Naive thymus-derived CD4-positive, alpha-beta T cell (primary cell): ENCODE measurements around the gene CSRP2. TPM values are rescaled to one million over a fixed set of nuclear protein-coding genes. Genes with fewer than 3 reads are reported as not detected.

Experiments used
- ATAC-seq: fragments of 150-1000 bp; cut with Tn5 transposase; 2 replicates; pipeline ENCODE4 v1.10.0; 2021; ENCODE audit warnings: mild to moderate bottlenecking, moderate library complexity
- CTCF ChIA-PET: fragments of 350-600 bp; sonication (Branson Sonifier 250); formaldehyde crosslinking; loops from one replicate; lab custom pipeline; 2021; ENCODE audit warnings: antibody characterized with exemption; lab: Charles Lee
- POLR2A ChIA-PET: fragments of 350-600 bp; sonication (Branson Sonifier 250); formaldehyde crosslinking; loops from one replicate; lab custom pipeline; 2021; ENCODE audit warnings: antibody characterized with exemption, inconsistent platforms; lab: Charles Lee
- DNase-seq, 9 donors: peaks; one replicate each; pipeline versions ENCODE4 v3.0.0 to v3.0.0-alpha.2; 2020 to 2022; ENCODE audit warnings: mixed read lengths in 1 of 9
- H3K27ac ChIP-seq: one replicate; pipeline ENCODE4 v1.7.0; 2013; ENCODE audit warnings: mild to moderate bottlenecking, low read depth, low read length, moderate library complexity
- H3K27me3 ChIP-seq, 2 donors: one replicate each; pipeline ENCODE4 v1.7.0; 2013; ENCODE audit warnings: low read length in 2 of 2, mild to moderate bottlenecking in 2 of 2, moderate library complexity in 2 of 2; ENCODE audit not compliant: control insufficient read depth in 2 of 2, insufficient read depth in 2 of 2
- H3K36me3 ChIP-seq, 3 experiments: 1 replicate in 2 of 3; 2 replicates in 1 of 3; pipeline ENCODE4 v1.7.0; 2013; ENCODE audit warnings: low read length in 3 of 3, mild to moderate bottlenecking in 3 of 3, moderate library complexity in 1 of 3; ENCODE audit not compliant: insufficient read depth in 3 of 3, control insufficient read depth in 2 of 3
- H3K4me1 ChIP-seq, 2 donors: one replicate each; pipeline ENCODE4 v1.7.0; 2013; ENCODE audit warnings: low read length in 2 of 2, mild to moderate bottlenecking in 2 of 2, moderate library complexity in 1 of 2; ENCODE audit not compliant: control insufficient read depth in 2 of 2, insufficient read depth in 2 of 2
- H3K4me3 ChIP-seq: 2 replicates; pipeline ENCODE4 v1.7.0; 2013; ENCODE audit warnings: mild to moderate bottlenecking, low read length
- H3K9me3 ChIP-seq, 3 experiments: 1 replicate in 2 of 3; 2 replicates in 1 of 3; pipeline ENCODE4 v1.7.0; 2013; ENCODE audit warnings: low read length in 3 of 3; ENCODE audit not compliant: control insufficient read depth in 2 of 3
- H3K27ac Mint-ChIP-seq, 9 donors: one replicate each; pipeline ENCODE4 v1.8.0; 2020 to 2022; ENCODE audit warnings: mixed read lengths in 9 of 9, mild to moderate bottlenecking in 8 of 9, moderate library complexity in 5 of 9, inconsistent platforms in 2 of 9
- H3K27me3 Mint-ChIP-seq, 5 donors: one replicate each; pipeline ENCODE4 v1.8.0; 2021 to 2022; ENCODE audit warnings: mixed read lengths in 5 of 5, mild to moderate bottlenecking in 1 of 5
- H3K36me3 Mint-ChIP-seq, 5 donors: one replicate each; pipeline ENCODE4 v1.8.0; 2020 to 2022; ENCODE audit warnings: mixed read lengths in 5 of 5, mild to moderate bottlenecking in 3 of 5, inconsistent platforms in 1 of 5
- H3K4me1 Mint-ChIP-seq, 7 donors: one replicate each; pipeline ENCODE4 v1.8.0; 2020 to 2022; ENCODE audit warnings: mixed read lengths in 7 of 7, mild to moderate bottlenecking in 3 of 7, inconsistent platforms in 1 of 7
- H3K4me3 Mint-ChIP-seq, 10 donors: one replicate each; pipeline ENCODE4 v1.8.0; 2020 to 2022; ENCODE audit warnings: mild to moderate bottlenecking in 10 of 10, mixed read lengths in 10 of 10, moderate library complexity in 6 of 10, inconsistent platforms in 2 of 10
- H3K9me3 Mint-ChIP-seq, 11 donors: one replicate each; pipeline ENCODE4 v1.8.0; 2020 to 2022; ENCODE audit warnings: mixed read lengths in 11 of 11, mild to moderate bottlenecking in 4 of 11, inconsistent platforms in 1 of 11, moderate library complexity in 1 of 11
- intact Hi-C, 2 donors: fragments of 100-400 bp; cut with micrococcal nuclease; formaldehyde crosslinking; loops; one replicate each; pipeline ENCODE4 v1.15.1; 2023
- polyA plus RNA-seq, 2 donors: library from polyadenylated mRNA; unstranded; fragments of 300-500 nt; fragmentation: Illumina TruSeq; gene quantifications; one replicate each; pipeline ENCODE4 v1.2.3, GENCODE V29; 2021
- total RNA-seq, 6 experiments: library from RNA in 5 of 6; stranded (reverse) in 5 of 6; gene quantifications; 1 replicate in 5 of 6; 2 replicates in 1 of 6; pipeline ENCODE4 v1.2.3 and lab custom pipeline; 2021 to 2026

Gene CSRP2
- total and polyA plus RNA-seq, 7 experiments from 2014 or later, result 0.79 to 0.98 TPM; not detected in 5

DNA sequence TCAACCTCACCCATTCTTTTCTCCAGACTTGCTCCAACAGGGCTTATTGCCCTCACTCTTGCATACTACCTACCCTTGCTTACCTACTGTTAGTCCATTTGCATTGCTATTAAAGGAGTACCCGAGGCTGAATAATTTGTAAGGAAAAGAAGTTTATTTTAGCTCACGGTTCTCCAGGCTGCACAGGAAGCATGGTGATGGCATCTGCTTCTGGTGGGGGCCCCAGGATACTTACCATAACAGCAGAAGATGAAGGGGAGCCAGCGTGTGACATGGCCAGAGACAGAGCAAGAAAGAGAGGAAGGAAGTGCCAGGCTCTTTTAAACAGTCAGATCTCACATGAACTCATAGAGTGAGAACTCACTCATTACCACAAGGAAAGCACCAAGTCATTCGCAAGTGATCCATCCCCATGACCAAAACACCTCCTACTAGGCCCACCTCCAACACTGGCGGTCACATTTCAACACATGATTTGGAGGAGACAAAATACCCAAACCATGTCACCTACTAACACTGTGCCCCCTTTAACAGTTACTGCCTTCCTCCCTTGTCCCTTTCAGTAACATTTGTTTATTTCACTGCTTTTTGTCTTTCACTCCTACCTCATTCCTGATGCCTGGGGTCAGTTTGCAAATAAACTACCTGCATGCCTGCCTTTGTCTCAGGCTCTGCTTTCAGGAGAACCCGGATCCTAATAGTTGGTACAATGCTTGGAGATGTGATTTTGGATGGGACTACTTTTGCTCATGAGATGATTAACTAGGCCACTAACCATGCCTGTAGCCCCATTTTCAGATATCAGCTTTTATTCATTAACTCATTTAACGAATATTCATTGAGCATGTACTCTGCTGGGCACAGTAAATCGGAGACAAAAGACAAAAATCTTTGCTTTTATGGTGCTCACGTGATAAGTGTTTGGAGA is 41.6 kb upstream of the CSRP2 start:
- POLR2A ChIA-PET, result no interaction called here
- H3K4me3 Mint-ChIP-seq, result no peak overlapping the region
- no peak overlapping the region for H3K4me3 ChIP-seq
- no peaks in the 10 kb centered on the region for H3K27me3 ChIP-seq
- DNase-seq (no peak), ATAC-seq (peak; percentile 20)
- CTCF ChIA-PET, result no interaction called here
- H3K27me3 Mint-ChIP-seq, result peaks cover 0 to 20% (median 8%) of the 10 kb centered on the region in 5 donors
- H3K36me3 ChIP-seq, result no peaks in the 10 kb centered on the region
- peaks cover 0 to 7% (median 6%) of the 10 kb centered on the region in 7 donors for H3K4me1 Mint-ChIP-seq
- H3K4me1 ChIP-seq, result no peaks in the 10 kb centered on the region
- H3K27ac ChIP-seq, result no peak overlapping the region
- H3K9me3 Mint-ChIP-seq, result no peaks in the 10 kb centered on the region
- H3K27ac Mint-ChIP-seq, result no peak overlapping the region
- H3K9me3 ChIP-seq, result no peaks in the 10 kb centered on the region
- intact Hi-C loops, result no loop called here
- H3K36me3 Mint-ChIP-seq, result no peaks in the 10 kb centered on the region

DNA sequence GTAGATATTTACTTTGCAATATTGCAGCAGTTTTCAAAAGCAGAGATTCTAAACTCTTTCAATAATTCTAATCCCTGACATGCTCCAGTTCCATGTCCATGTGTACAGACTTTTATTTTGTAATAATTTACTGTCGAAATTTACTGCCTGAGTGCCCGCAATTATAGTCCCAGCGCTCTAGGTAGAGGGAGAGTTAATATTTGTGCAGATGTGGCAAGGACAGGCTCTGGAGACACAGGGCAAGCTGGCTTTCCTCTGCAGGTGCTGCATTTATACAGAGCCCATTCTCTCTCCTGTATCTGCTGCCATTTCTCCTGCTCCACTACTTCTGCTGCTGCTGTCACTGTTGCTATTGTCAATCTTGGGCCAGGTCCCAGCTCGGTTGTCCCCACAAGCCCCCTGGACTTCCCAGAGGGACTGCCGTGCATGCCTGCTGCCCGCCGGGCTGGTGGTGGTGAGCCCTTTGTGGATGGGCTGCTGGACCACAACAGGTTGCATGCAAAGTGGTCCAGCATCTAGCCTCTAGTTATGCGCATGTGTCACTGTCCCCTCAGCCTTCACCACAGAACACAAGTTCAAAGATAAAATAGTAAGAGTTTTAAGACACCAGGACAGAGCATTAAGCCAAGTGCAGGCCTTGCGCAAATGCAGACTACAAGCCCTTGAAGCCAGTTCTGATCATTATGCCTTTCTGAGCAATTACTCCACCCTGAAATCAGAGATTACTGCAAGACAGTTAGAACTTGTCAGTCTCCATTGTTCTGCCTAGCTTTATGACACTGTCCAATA is 40.8 kb upstream of the CSRP2 start:
- DNase-seq (no peak), ATAC-seq (no peak)
- H3K4me3 Mint-ChIP-seq, result no peak overlapping the region
- ChIA-PET POLR2A (no interaction called here), CTCF (no interaction called here)
- peaks cover 0 to 7% (median 6%) of the 10 kb centered on the region in 7 donors for H3K4me1 Mint-ChIP-seq
- no peak overlapping the region for H3K4me3 ChIP-seq
- no peak overlapping the region for H3K27ac Mint-ChIP-seq
- intact Hi-C loops, result no loop called here
- H3K4me1 ChIP-seq, result no peaks in the 10 kb centered on the region
- no peaks in the 10 kb centered on the region for H3K9me3 ChIP-seq
- peaks cover 0 to 20% (median 5%) of the 10 kb centered on the region in 5 donors for H3K27me3 Mint-ChIP-seq
- H3K36me3 Mint-ChIP-seq, result no peaks in the 10 kb centered on the region
- H3K27me3 ChIP-seq, result no peaks in the 10 kb centered on the region
- H3K27ac ChIP-seq, result no peak overlapping the region
- no peaks in the 10 kb centered on the region for H3K36me3 ChIP-seq
- H3K9me3 Mint-ChIP-seq, result no peaks in the 10 kb centered on the region

DNA sequence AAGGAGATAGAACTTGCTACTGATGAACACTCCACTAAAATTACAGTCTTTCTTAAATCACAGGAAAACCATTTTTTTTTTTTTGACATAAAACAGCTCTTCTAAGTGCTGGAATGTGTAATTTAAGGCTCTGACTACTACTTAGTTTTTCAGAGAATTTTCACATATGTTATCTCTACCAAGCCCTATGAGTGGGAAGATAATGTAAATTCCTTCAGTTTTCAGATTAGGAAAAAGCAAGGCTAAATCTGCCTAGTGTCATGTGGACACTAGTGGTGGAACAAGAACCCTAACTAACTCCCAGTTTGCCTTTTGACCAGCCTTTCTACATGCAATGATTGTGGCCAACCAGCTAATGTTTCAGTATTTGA is 37.3 kb upstream of the CSRP2 start:
- no peak for ATAC-seq
- Mint-ChIP-seq H3K27ac (no peak overlapping the region), H3K27me3 (peaks cover 5 to 26% (median 12%) of the 10 kb centered on the region in 5 donors), H3K36me3 (no peaks in the 10 kb centered on the region), H3K4me1 (peaks cover 0 to 7% (median 6%) of the 10 kb centered on the region in 7 donors), H3K9me3 (no peaks in the 10 kb centered on the region), H3K4me3 (no peak overlapping the region)
- Histone ChIP-seq H3K27me3 (no peaks in the 10 kb centered on the region), H3K27ac (no peak overlapping the region), H3K4me1 (no peaks in the 10 kb centered on the region), H3K4me3 (no peak overlapping the region), H3K36me3 (no peaks in the 10 kb centered on the region), H3K9me3 (no peaks in the 10 kb centered on the region)
- intact Hi-C loops, result no loop called here
- CTCF ChIA-PET, result no interaction called here
- no peak for DNase-seq
- POLR2A ChIA-PET, result no interaction called here

DNA sequence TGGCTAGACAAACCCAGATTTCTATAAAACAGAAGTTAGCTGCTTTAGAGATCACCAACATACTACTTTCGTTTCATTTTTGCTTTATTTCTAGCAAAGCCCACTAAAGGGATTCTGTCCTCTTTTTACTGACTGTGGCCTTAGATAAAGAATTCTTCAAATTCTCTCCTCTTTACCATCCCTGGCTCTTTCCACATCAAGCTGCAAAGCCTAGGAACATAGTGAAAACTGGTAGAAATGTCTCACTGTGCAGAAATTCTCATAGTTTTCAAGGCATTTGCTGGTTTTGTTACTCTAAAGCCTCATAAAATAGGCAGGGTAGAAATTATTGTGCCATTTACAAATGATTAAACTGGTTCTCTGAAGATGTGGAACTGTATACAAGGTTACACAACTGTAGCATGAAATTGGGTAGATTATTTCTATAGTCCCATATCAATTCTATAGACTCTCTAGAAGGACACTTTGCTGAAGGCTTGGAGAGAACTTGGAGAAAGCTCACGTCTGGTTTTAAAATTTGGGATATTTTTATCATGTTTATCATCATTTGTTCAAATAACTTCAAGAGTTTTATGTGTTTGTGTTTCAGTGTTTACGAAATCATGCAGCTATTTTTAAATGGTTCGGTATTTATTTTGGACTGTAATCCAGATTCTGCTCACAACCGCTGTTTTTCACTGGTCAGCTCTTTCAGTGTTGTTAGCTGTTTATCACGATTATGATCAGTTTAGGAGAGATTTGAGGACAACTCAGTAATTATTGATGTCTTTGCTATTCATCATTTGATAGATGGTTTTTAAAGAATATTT is 36.7 kb upstream of the CSRP2 start:
- ATAC-seq, result no peak
- Mint-ChIP-seq H3K4me1 (peaks cover 0 to 7% (median 5%) of the 10 kb centered on the region in 7 donors), H3K9me3 (no peaks in the 10 kb centered on the region), H3K27me3 (peaks cover 8 to 26% (median 15%) of the 10 kb centered on the region in 5 donors), H3K4me3 (no peak overlapping the region), H3K36me3 (no peaks in the 10 kb centered on the region), H3K27ac (no peak overlapping the region)
- Histone ChIP-seq H3K27ac (no peak overlapping the region), H3K36me3 (no peaks in the 10 kb centered on the region), H3K4me1 (no peaks in the 10 kb centered on the region), H3K27me3 (no peaks in the 10 kb centered on the region), H3K9me3 (no peaks in the 10 kb centered on the region), H3K4me3 (no peak overlapping the region)
- no peak for DNase-seq
- intact Hi-C loops, result no loop called here
- CTCF ChIA-PET, result no interaction called here
- POLR2A ChIA-PET, result no interaction called here

DNA sequence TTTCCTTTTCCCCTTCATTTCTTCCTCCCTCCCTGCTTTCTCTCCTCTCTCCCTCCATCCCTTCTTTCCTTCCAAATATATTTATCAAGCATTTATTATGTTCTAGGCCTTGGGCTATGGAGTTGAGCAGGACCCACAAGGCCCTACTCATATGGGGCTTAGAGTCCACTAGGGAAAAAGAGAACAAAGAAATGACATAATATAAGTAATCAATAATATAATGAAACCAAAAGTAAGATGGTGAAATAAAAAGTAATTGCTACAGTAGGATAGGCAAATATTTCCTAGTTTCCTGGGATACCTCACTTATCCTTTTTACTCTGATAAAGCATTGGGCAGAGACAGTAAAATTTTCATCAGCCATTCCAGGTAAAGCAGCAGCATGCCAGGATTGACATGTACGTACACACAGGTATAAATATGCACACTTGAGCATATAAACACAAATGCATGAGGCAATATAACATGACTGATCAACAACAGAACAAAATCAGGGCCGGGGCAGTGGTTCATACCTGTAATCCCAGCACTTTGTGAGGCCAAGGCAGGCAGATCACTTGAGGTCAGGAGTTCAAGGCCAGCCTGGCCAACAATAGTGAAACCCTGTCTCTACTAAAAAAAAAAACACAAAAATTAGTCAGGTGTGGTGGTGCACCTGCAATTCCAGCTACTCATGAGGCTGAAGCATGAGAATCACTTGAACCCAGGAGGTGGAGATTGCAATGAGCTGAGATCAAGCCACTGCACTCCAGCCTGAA is 35.5 kb upstream of the CSRP2 start:
- no peak overlapping the region for H3K4me3 Mint-ChIP-seq
- Histone ChIP-seq H3K36me3 (no peaks in the 10 kb centered on the region), H3K27me3 (no peaks in the 10 kb centered on the region), H3K27ac (no peak overlapping the region), H3K4me1 (no peaks in the 10 kb centered on the region), H3K9me3 (no peaks in the 10 kb centered on the region), H3K4me3 (no peak overlapping the region)
- POLR2A ChIA-PET, result no interaction called here
- intact Hi-C loops, result no loop called here
- DNase-seq, result no peak
- CTCF ChIA-PET, result no interaction called here
- ATAC-seq, result no peak
- H3K4me1 Mint-ChIP-seq, result no peaks in the 10 kb centered on the region
- H3K27me3 Mint-ChIP-seq, result peaks cover 10 to 27% (median 20%) of the 10 kb centered on the region in 5 donors
- H3K36me3 Mint-ChIP-seq, result no peaks in the 10 kb centered on the region
- no peaks in the 10 kb centered on the region for H3K9me3 Mint-ChIP-seq
- H3K27ac Mint-ChIP-seq, result peak overlapping the region in 1 of 9 donors; percentile 12

DNA sequence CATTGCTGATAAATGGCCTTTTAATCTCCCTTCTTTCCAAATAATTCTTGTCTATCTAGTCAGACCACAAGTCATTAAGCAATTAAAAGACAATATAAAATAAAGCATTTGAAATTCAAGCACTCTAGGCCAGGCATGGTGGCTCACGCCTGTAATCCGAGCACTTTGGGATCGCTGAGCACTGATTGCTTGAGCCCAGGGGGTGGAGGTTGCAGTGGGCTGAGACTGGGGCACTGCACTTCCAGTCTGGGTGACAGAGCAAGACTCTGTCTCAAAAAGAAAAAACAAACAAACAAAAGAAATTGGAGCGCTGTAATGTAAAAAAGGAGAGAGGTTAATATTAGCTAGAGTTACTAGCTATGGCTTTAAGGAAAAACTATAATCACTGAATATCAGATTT is 30.5 kb upstream of the CSRP2 start:
- Mint-ChIP-seq H3K9me3 (no peaks in the 10 kb centered on the region), H3K4me3 (peak overlapping the region in 1 of 10 donors; percentile 27), H3K36me3 (no peaks in the 10 kb centered on the region), H3K27ac (no peak overlapping the region), H3K4me1 (no peaks in the 10 kb centered on the region), H3K27me3 (peaks cover 6 to 34% (median 21%) of the 10 kb centered on the region in 5 donors)
- Histone ChIP-seq H3K36me3 (no peaks in the 10 kb centered on the region), H3K27ac (no peak overlapping the region), H3K27me3 (no peaks in the 10 kb centered on the region), H3K4me3 (no peak overlapping the region), H3K9me3 (no peaks in the 10 kb centered on the region), H3K4me1 (no peaks in the 10 kb centered on the region)
- no peak for ATAC-seq
- DNase-seq, result no peak
- intact Hi-C loops, result no loop called here
- ChIA-PET CTCF (no interaction called here), POLR2A (no interaction called here)
